ENCODE results near the gene TRIB2.

TRIB2 gene

GRCh38 chr2:12762976-12763375 lies 46.2 kb downstream of the TRIB2 start:
- TF ChIP-seq EZH2phosphoT487 (IDR thresholded peaks at IDR 0.05; ENCODE audit: low read depth) (no peak), CTCF (IDR thresholded peaks at IDR 0.05; ENCODE audit: low read depth, low read length) (no peak)
- no peak overlapping the region for H3K9ac ChIP-seq (ENCODE audit: low read length)
- no peaks in the 10 kb centered on the region for H3K36me3 ChIP-seq (replicated peaks; ENCODE audit: low read depth, low read length)
- H3K4me3 ChIP-seq (ENCODE audit: low read length), result no peak overlapping the region
- H3K79me2 ChIP-seq (ENCODE audit: low read length), result no peaks in the 10 kb centered on the region
- H3K27me3 ChIP-seq (ENCODE audit: low read depth, low read length), result no peaks in the 10 kb centered on the region
- no peaks in the 10 kb centered on the region for H3K9me3 ChIP-seq (ENCODE audit: insufficient read depth, low read length)
- no peak overlapping the region for H3K4me2 ChIP-seq (ENCODE audit: low read length)
- H4K20me1 ChIP-seq (ENCODE audit: insufficient read depth, low read length), result no peaks in the 10 kb centered on the region
- no peaks in the 10 kb centered on the region for H3K4me1 ChIP-seq (ENCODE audit: low read length)
- H2AFZ ChIP-seq (ENCODE audit: low read depth, low read length), result no peak overlapping the region
- H3K27ac ChIP-seq (ENCODE audit: low read length), result no peak overlapping the region

GRCh38 chr2:12763486-12763885 lies 46.8 kb downstream of the TRIB2 start:
- H3K4me1 ChIP-seq (ENCODE audit: low read length), result no peaks in the 10 kb centered on the region
- H3K9ac ChIP-seq (ENCODE audit: low read length), result no peak overlapping the region
- H3K27me3 ChIP-seq (ENCODE audit: low read depth, low read length), result peaks cover 4% of the 10 kb centered on the region; the same call in 1 of the 2 replicates
- no peaks in the 10 kb centered on the region for H3K9me3 ChIP-seq (ENCODE audit: insufficient read depth, low read length)
- no peak overlapping the region for H2AFZ ChIP-seq (ENCODE audit: low read depth, low read length)
- H4K20me1 ChIP-seq (ENCODE audit: insufficient read depth, low read length), result no peaks in the 10 kb centered on the region
- no peak overlapping the region for H3K27ac ChIP-seq (ENCODE audit: low read length)
- no peak overlapping the region for H3K4me3 ChIP-seq (ENCODE audit: low read length)
- H3K79me2 ChIP-seq (ENCODE audit: low read length), result no peaks in the 10 kb centered on the region
- no peaks in the 10 kb centered on the region for H3K36me3 ChIP-seq (replicated peaks; ENCODE audit: low read depth, low read length)
- H3K4me2 ChIP-seq (ENCODE audit: low read length), result no peak overlapping the region
- TF ChIP-seq EZH2phosphoT487 (IDR thresholded peaks at IDR 0.05; ENCODE audit: low read depth), result no peak
- no peak for TF ChIP-seq CTCF (IDR thresholded peaks at IDR 0.05; ENCODE audit: low read depth, low read length)

GRCh38 chr2:12764075-12764730 lies 47.5 kb downstream of the TRIB2 start:
- H2AFZ ChIP-seq (ENCODE audit: low read depth, low read length), result no peak overlapping the region
- H4K20me1 ChIP-seq (ENCODE audit: insufficient read depth, low read length), result no peaks in the 10 kb centered on the region
- H3K4me3 ChIP-seq (ENCODE audit: low read length), result no peak overlapping the region
- no peak overlapping the region for H3K4me2 ChIP-seq (ENCODE audit: low read length)
- H3K36me3 ChIP-seq (replicated peaks; ENCODE audit: low read depth, low read length), result no peaks in the 10 kb centered on the region
- peaks cover 5% of the 10 kb centered on the region; the same call in 1 of the 2 replicates for H3K27me3 ChIP-seq (ENCODE audit: low read depth, low read length)
- H3K4me1 ChIP-seq (ENCODE audit: low read length), result no peaks in the 10 kb centered on the region
- no peak for TF ChIP-seq EZH2phosphoT487 (IDR thresholded peaks at IDR 0.05; ENCODE audit: low read depth)
- no peaks in the 10 kb centered on the region for H3K9me3 ChIP-seq (ENCODE audit: insufficient read depth, low read length)
- no peak overlapping the region for H3K9ac ChIP-seq (ENCODE audit: low read length)
- no peak overlapping the region for H3K27ac ChIP-seq (ENCODE audit: low read length)
- no peaks in the 10 kb centered on the region for H3K79me2 ChIP-seq (ENCODE audit: low read length)

GRCh38 chr2:12764849-12765605 lies 48.3 kb downstream of the TRIB2 start:
- H3K4me1 ChIP-seq (ENCODE audit: low read length), result no peaks in the 10 kb centered on the region
- peaks cover 11% of the 10 kb centered on the region; the same call in 1 of the 2 replicates for H3K27me3 ChIP-seq (ENCODE audit: low read depth, low read length)
- H3K9me3 ChIP-seq (ENCODE audit: insufficient read depth, low read length), result no peaks in the 10 kb centered on the region
- no peaks in the 10 kb centered on the region for H3K79me2 ChIP-seq (ENCODE audit: low read length)
- no peak overlapping the region for H3K4me3 ChIP-seq (ENCODE audit: low read length)
- no peak for TF ChIP-seq CTCF (IDR thresholded peaks at IDR 0.05; ENCODE audit: low read depth, low read length)
- no peak for TF ChIP-seq EZH2phosphoT487 (IDR thresholded peaks at IDR 0.05; ENCODE audit: low read depth)
- H3K36me3 ChIP-seq (replicated peaks; ENCODE audit: low read depth, low read length), result no peaks in the 10 kb centered on the region
- no peak overlapping the region for H3K27ac ChIP-seq (ENCODE audit: low read length)
- no peaks in the 10 kb centered on the region for H4K20me1 ChIP-seq (ENCODE audit: insufficient read depth, low read length)
- no peak overlapping the region for H3K9ac ChIP-seq (ENCODE audit: low read length)
- no peak overlapping the region for H2AFZ ChIP-seq (ENCODE audit: low read depth, low read length)
- H3K4me2 ChIP-seq (ENCODE audit: low read length), result no peak overlapping the region

All from OCI-LY3 (cell line).